ENCODE results near the gene MIEN1. TPM values are rescaled to one million over a fixed set of nuclear protein-coding genes. Genes with fewer than 3 reads are reported as not detected.
A peak's percentile ranks its signal among the peaks of the same experiment; 100 is the strongest.

The MIEN1 gene
- total and polyA plus RNA-seq, 2 of the 13 experiments (the other 11 are each of a cell fraction or from before 2014, with no cell fraction given), result 40.6 to 56.6 TPM

- TF ChIP-seq PRDM4 (CRISPR knock-in tag; IDR thresholded peaks at IDR 0.05; ENCODE audit: borderline replicate concordance) (no peak), ELK4 (CRISPR knock-in tag; IDR thresholded peaks at IDR 0.05; ENCODE audit: borderline replicate concordance) (no peak), SMARCC2 (IDR thresholded peaks at IDR 0.05) (no peak), ZNF180 (CRISPR knock-in tag; IDR thresholded peaks at IDR 0.05; ENCODE audit: borderline replicate concordance, low read depth) (no peak), ARNTL (CRISPR knock-in tag; IDR thresholded peaks at IDR 0.05) (peak; percentile 9), ZNF644 (CRISPR knock-in tag; IDR thresholded peaks at IDR 0.05; ENCODE audit: low read depth) (no peak), ZSCAN20 (CRISPR knock-in tag; IDR thresholded peaks at IDR 0.05; ENCODE audit: borderline replicate concordance) (no peak), AHDC1 (CRISPR knock-in tag; IDR thresholded peaks at IDR 0.05; ENCODE audit: borderline replicate concordance) (0 out of 2 replicates have a peak, but pooled peaks have one; percentile 41), ZNF615 (CRISPR knock-in tag; IDR thresholded peaks at IDR 0.05; ENCODE audit: borderline replicate concordance) (peak; percentile 46; the same call in 1 of the 2 replicates), ZBTB44 (CRISPR knock-in tag; IDR thresholded peaks at IDR 0.05) (0 out of 2 replicates have a peak, but pooled peaks have one; percentile 68), KLF6 (CRISPR knock-in tag; IDR thresholded peaks at IDR 0.05) (no peak; the same call in 1 of the 2 replicates), IRX3 (CRISPR knock-in tag; IDR thresholded peaks at IDR 0.05; ENCODE audit: borderline replicate concordance, low read depth) (no peak), KLF9 (CRISPR knock-in tag; IDR thresholded peaks at IDR 0.05; ENCODE audit: low read depth) (no peak), ZFP82 (CRISPR knock-in tag; IDR thresholded peaks at IDR 0.05; ENCODE audit: borderline replicate concordance) (no peak), ZNF576 (CRISPR knock-in tag; IDR thresholded peaks at IDR 0.05) (no peak), TEAD3 (CRISPR knock-in tag; optimal IDR thresholded peaks at IDR 0.05; ENCODE audit: borderline replicate concordance) (peak; percentile 62), ZNF775 (CRISPR knock-in tag; IDR thresholded peaks at IDR 0.05; ENCODE audit: borderline replicate concordance) (no peak)
Observed at GRCh38 chr17:39740357-39741111, 10.2 kb upstream of the MIEN1 start (continued).

Measured in HepG2 (cell line).